Measurements from ENCODE around the gene EPHB4. TPM values are rescaled to one million over a fixed set of nuclear protein-coding genes. Genes with fewer than 3 reads are reported as not detected.

Gene EPHB4
- total RNA-seq: 1 to 10 TPM; 4.1 to 5.9 TPM

DNA sequence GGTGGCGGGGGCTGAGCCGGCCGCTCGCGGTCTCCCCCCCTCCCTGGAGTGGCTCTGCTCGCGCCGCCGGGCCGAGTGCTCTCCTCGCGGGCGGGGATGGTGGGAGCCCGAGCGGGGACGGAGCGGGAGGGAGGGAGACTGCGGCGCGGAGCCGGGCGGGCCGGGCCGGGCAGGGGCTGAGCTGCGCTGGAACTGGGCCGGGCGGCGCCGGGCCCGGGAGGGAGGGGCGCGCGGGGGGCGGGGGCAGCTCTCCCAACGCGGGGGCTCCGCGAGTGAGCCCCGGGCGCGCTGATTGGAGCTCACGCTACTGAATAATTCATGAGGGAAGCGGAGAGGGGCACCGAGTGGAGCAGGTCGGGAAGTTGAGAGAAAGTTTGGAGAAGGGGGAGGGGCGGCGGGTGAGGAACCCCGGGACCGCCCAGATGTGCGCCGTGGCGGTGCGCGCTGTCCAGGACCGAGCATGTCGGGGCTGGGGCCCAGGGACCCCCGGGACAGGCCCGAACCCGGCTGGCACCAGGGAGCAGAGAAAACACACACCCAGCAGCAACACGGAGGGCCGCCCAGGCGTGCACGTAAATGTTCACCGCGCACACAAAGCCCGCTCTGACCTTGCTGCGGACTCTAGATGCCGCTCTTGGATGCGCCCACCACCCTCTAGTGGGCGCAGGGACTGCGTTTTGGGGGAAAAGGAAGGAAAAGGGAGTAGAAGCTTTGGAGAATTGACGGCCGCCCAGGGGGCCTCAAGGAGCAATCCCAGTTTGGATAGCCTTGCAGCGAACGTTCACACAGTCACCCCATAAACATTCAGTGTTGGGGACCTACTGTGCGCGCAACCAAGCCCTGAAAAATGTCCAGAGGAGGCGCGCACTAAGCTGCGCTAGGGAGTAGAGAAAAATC is at the start of gene EPHB4:
Gene EPHB4, minus strand, starts transcription at position 194 of the 897 bp plus-strand sequence. CDS start 493 bp downstream, outside the sequence.
- intact Hi-C loops (cut with DNase I, micrococcal nuclease): no loop called here
- Mint-ChIP-seq H3K4me3 (peak within 1 kb of the TSS; percentile 58), H3K27me3 (peaks cover 27% of the 10 kb centered on the region), H3K4me1 (peaks cover 19% of the 10 kb centered on the region), H3K27ac (no peak within 1 kb of the TSS), H3K9me3 (ENCODE audit: low read depth) (no peaks in the 10 kb centered on the region), H3K36me3 (ENCODE audit: low read depth) (no peaks in the 10 kb centered on the region)
- peak; percentile 61 for ATAC-seq
- ChIA-PET CTCF (interaction anchor here (1.1 to 1.2 kb wide), 2 partner anchors 11 to 104 kb away, joined by 3 to 5 read pairs; no protein-coding TSS in a partner anchor), POLR2A (interaction anchor here (0.5 kb wide), 1 partner anchor 300 kb away, joined by 3 read pairs; no protein-coding TSS in a partner anchor)
- no peak for DNase-seq

DNA sequence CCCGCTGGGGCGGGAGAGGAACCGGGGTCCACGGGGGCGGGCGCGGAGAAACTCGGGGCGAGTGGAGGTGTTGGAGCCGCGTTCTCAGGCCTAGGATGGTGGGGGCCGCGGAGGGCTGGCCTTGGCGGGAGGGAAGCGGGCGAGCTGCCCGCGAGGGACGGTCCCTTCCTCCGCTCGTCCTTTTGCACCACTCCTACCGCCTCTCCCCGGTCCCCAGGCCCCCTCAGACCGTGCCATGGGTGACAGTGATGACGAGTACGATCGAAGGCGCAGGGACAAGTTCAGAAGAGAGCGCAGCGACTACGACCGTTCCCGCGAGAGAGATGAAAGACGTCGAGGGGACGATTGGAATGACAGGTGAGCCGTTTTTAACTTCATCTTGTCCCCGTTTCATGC is 48.0 kb upstream of the EPHB4 start:
- ATAC-seq (peak; percentile 52), DNase-seq (peak; percentile 73)
- H3K4me1 Mint-ChIP-seq: peaks cover 49% of the 10 kb centered on the region

DNA sequence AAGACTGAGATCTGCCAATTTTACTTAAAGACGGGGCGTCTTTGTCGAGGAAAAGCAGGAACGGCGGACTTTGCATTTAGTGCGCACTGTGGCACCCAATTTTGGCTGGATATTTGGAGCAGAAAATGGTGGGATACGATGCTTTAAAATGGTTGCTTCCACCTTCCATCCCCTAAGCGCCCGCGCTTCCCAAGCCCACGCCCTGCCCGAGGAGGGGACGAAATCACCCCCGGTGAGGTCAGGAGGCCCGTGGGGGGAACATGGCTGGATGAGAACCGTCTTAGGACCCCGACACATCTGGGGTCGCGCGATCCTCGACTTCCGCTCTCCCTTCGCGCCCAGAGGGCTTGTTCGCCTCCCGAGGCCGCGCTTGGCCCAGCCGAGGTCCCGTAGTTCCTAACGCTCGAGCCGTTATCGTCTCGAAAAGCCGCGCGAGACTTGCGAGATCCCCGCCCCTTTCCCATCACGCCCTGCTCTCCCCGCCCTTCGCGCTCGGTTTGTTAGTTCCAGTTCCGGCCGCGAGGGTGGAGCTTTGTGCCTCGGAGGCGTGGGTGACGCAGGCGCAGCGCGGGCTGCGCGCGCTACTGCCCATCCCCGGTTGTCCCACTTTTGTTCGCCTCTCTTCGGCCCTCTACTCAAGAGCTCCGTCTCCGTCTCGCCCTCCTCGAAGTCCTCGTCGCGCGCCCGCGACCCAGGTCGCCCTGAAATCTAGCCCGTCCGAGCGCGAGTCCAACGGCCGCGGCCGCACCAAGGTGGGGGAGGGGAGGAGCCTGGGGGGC is 47.4 kb upstream of the EPHB4 start, which contains the start of gene SRRT:
Gene SRRT, plus strand, starts transcription at position 527 of the 779 bp plus-strand sequence. CDS start 488 bp downstream, outside the sequence.
- Mint-ChIP-seq H3K27ac (peak within 1 kb of the TSS; percentile 99), H3K4me1 (peaks cover 45% of the 10 kb centered on the region), H3K4me3 (peak within 1 kb of the TSS; percentile 99), H3K9me3 (ENCODE audit: low read depth) (no peaks in the 10 kb centered on the region), H3K27me3 (no peaks in the 10 kb centered on the region), H3K36me3 (ENCODE audit: low read depth) (peaks cover 70% of the 10 kb centered on the region)
- CTCF ChIA-PET: interaction anchor here (0.6 to 2.8 kb wide), 7 partner anchors 12 to 182 kb away, joined by 3 to 24 read pairs (median 4); partner anchors contain the start of genes POP7, SLC12A9 and UFSP1
- peak; percentile 99 for DNase-seq
- POLR2A ChIA-PET: interaction anchor here (0.6 to 2.8 kb wide), 13 partner anchors 8 to 438 kb away, joined by 3 to 73 read pairs (median 4); partner anchors contain the start of genes FBXO24, MOSPD3, POP7 and PPP1R35
- peak; percentile 95 for ATAC-seq
- intact Hi-C loops (cut with DNase I, micrococcal nuclease): loop anchor here (1.0 to 10.0 kb wide), 18 partner anchors 13 to 1558 kb away; partner anchors contain the start of genes MOSPD3 (in 2 of the 2), POP7 (in 2 of the 2), AP1S1 (in 1 of the 2) and COPS6 (in 1 of the 2)

More for the DNA sequence above, 48.0 kb upstream of the EPHB4 start:
- Mint-ChIP-seq H3K27ac (peak overlapping the region; percentile 99), H3K4me3 (peak overlapping the region; percentile 99), H3K36me3 (ENCODE audit: low read depth) (peaks cover 72% of the 10 kb centered on the region), H3K9me3 (ENCODE audit: low read depth) (no peaks in the 10 kb centered on the region), H3K27me3 (no peaks in the 10 kb centered on the region)
- ChIA-PET CTCF (interaction anchor here (0.6 to 2.8 kb wide), 7 partner anchors 12 to 183 kb away, joined by 3 to 24 read pairs (median 5); partner anchors contain the start of genes POP7, SLC12A9 and UFSP1), POLR2A (interaction anchor here (0.6 to 2.8 kb wide), 13 partner anchors 8 to 439 kb away, joined by 3 to 73 read pairs (median 4); partner anchors contain the start of genes FBXO24, MOSPD3, POP7 and PPP1R35)
- intact Hi-C loops (cut with DNase I, micrococcal nuclease): loop anchor here (1.0 to 10.0 kb wide), 15 partner anchors 12 to 791 kb away; partner anchors contain the start of genes MOSPD3 (in 2 of the 2), COPS6 (in 1 of the 2), GIGYF1 (in 1 of the 2) and GNB2 (in 1 of the 2)

DNA sequence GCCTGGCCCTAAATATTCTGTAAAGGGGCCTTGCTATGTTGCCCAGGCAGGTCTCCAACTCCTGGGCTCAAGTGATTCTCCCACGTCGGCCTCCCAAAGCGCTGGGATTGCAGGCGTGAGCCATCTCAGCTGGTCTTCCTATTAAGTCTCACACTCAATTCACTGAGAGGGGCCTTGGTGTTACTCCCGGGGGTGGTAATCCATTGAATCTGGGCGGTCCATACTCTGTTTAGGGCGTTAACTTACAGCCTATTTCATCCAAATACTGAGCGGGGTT is 46.9 kb upstream of the EPHB4 start:
- no peaks in the 10 kb centered on the region for H3K27me3 Mint-ChIP-seq
- intact Hi-C loops (cut with DNase I, micrococcal nuclease): loop anchor here (1.0 to 10.0 kb wide), 4 partner anchors 167 to 1558 kb away; partner anchors contain the start of genes AP1S1 (in 1 of the 2), COPS6 (in 1 of the 2), ORAI2 (in 1 of the 2) and POP7 (in 1 of the 2)
- no peaks in the 10 kb centered on the region for H3K9me3 Mint-ChIP-seq (ENCODE audit: low read depth)
- ATAC-seq: peak; percentile 1
- CTCF ChIA-PET: interaction anchor here (0.7 kb wide), 1 partner anchor 181 kb away, joined by 3 read pairs; no protein-coding TSS in a partner anchor
- H3K36me3 Mint-ChIP-seq (ENCODE audit: low read depth): peaks cover 66% of the 10 kb centered on the region
- no peak for DNase-seq
- POLR2A ChIA-PET: interaction anchor here (2.0 kb wide), 1 partner anchor 22 kb away, joined by 9 read pairs; the partner anchor contains the start of gene SLC12A9
- H3K27ac Mint-ChIP-seq: peak overlapping the region; percentile 99
- H3K4me3 Mint-ChIP-seq: peak overlapping the region; percentile 99
- peaks cover 43% of the 10 kb centered on the region for H3K4me1 Mint-ChIP-seq

DNA sequence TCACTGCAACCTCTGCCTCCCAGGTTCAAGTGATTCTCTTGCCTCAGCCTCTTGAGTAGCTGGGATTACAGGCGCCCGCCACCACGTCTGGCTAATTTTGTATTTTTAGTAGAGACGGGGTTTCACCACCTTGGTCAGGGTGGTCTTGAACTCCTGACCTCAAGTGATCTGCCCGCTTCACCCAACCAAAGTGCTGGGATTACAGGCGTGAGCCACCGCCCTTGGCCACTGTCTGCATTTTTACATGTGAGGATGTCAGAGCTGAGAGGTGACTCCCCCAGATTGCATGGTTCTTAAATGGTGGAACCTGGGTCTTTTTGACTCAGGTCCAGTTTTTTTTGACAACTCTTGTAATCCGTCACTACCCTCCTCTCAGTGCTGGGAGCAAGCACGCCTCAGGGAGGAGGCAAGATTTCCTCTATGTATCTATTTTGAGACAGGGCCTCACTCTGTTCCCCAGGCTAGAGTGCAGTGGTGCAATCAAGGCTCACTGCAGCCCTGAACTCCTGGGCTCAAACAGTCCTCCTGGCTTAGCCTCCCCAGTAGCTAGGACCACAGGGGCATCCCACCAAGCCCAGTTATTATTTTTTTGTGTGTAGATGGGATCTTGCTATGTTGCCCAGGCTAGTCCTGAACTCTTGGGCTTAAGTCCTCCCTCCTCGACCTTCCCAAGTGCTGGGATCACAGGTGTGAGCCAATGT is 46.4 kb upstream of the EPHB4 start:
- no peaks in the 10 kb centered on the region for H3K9me3 Mint-ChIP-seq (ENCODE audit: low read depth)
- ChIA-PET POLR2A (interaction anchor here (1.0 kb wide), 1 partner anchor 16 kb away, joined by 3 read pairs; the partner anchor contains the start of gene UFSP1), CTCF (interaction anchor here (0.7 kb wide), 1 partner anchor 181 kb away, joined by 3 read pairs; no protein-coding TSS in a partner anchor)
- H3K27me3 Mint-ChIP-seq: no peaks in the 10 kb centered on the region
- DNase-seq: no peak
- peaks cover 63% of the 10 kb centered on the region for H3K36me3 Mint-ChIP-seq (ENCODE audit: low read depth)
- peaks cover 38% of the 10 kb centered on the region for H3K4me1 Mint-ChIP-seq
- intact Hi-C loops (cut with DNase I, micrococcal nuclease): loop anchor here (1.0 to 10.0 kb wide), 4 partner anchors 166 to 1559 kb away; partner anchors contain the start of genes AP1S1 (in 1 of the 2), COPS6 (in 1 of the 2), ORAI2 (in 1 of the 2) and POP7 (in 1 of the 2)
- H3K27ac Mint-ChIP-seq: peak overlapping the region; percentile 99
- ATAC-seq: no peak
- H3K4me3 Mint-ChIP-seq: peak overlapping the region; percentile 99

DNA sequence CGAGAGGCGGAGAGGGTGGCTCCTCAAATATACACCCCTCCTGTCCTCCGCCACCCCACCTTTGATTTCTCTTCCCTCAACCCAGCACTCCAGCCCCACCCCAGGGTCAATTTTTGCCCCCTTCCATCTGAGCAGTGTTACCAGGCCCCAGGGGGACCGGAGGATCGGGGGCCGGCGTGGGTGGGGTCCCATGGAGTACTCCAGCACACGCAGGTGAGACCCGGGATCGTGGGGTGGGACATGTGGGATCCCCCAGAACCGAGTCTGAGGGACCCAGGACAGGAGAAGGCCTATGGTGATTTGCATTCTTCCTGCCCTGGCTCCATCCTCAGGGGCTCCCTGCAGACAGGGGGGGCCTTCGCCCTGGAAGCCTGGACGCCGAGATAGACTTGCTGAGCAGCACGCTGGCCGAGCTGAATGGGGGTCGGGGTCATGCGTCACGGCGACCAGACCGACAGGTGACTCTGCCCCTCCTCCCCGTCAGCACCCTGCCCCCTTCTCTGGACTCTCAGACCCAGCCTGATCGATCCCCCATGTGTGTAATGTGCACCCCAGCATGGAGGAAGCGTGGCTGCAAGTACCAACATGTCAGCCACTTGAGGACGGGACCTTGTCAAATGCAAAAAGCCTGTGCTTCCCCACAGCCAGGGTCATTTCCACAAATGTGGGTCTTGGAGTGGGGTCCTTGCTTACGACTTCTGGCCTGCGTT is 40.6 kb upstream of the EPHB4 start:
- Mint-ChIP-seq H3K9me3 (ENCODE audit: low read depth) (no peaks in the 10 kb centered on the region), H3K27me3 (no peaks in the 10 kb centered on the region), H3K27ac (peak overlapping the region; percentile 76), H3K4me1 (peaks cover 22% of the 10 kb centered on the region), H3K36me3 (ENCODE audit: low read depth) (peaks cover 17% of the 10 kb centered on the region), H3K4me3 (peak overlapping the region; percentile 90)
- DNase-seq (no peak), ATAC-seq (no peak)
- ChIA-PET CTCF (no interaction called here), POLR2A (no interaction called here)
- intact Hi-C loops (cut with DNase I, micrococcal nuclease): loop anchor here in 1 of 2 experiments (1.0 to 2.0 kb wide), 2 partner anchors 16 to 439 kb away; partner anchors contain the start of genes MEPCE, SLC12A9 and ZCWPW1

DNA sequence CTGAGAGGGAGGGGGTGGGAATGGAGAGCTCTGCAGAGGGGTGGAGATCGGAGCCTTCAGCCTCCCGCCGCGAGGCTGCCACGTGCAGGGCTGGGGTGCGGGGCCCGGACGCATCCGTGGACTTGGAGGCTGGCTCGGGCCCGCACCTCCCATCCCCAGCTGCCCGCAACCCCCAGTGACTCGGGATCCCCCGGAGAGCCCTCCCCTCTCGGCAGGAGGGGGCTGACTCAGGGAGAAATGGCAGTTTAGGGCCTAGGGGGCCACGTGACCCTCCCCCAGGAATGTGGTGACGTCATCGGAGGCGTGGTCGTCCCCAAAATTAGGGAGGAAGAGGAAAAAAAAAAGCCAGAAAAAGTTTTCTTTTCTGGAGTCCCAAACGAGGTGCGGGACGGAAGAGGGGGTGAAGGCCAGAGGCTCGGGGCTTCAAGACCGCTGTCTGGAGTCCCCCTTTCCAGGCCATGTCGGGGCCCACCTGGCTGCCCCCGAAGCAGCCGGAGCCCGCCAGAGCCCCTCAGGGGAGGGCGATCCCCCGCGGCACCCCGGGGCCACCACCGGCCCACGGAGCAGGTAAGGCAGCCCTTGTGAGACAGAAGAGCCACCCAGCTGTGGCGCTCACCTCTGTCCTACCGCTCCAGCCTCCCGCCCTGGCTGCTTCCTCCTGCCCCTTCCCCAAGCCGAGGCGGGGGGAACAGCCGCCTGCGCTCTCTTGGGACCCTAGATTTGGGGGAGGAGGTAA is 39.9 kb upstream of the EPHB4 start, which contains the start of gene TRIP6:
Gene TRIP6, plus strand, starts transcription at position 348 of the 736 bp plus-strand sequence. Its CDS starts 111 bp downstream, at position 459.
- H3K4me3 Mint-ChIP-seq: peak within 1 kb of the TSS; percentile 90
- intact Hi-C loops (cut with DNase I, micrococcal nuclease): loop anchor here in 1 of 2 experiments (1.0 to 2.0 kb wide), 2 partner anchors 15 to 438 kb away; partner anchors contain the start of genes MEPCE, SLC12A9 and ZCWPW1
- peak; percentile 84 for DNase-seq
- peak within 1 kb of the TSS; percentile 92 for H3K27ac Mint-ChIP-seq
- peak; percentile 68 for ATAC-seq
- H3K4me1 Mint-ChIP-seq: peaks cover 22% of the 10 kb centered on the region
- no peaks in the 10 kb centered on the region for H3K27me3 Mint-ChIP-seq
- no peaks in the 10 kb centered on the region for H3K9me3 Mint-ChIP-seq (ENCODE audit: low read depth)
- POLR2A ChIA-PET: interaction anchor here (0.6 to 1.1 kb wide), 2 partner anchors 8 to 15 kb away, joined by 3 read pairs; partner anchors contain the start of genes SLC12A9 and SRRT
- H3K36me3 Mint-ChIP-seq (ENCODE audit: low read depth): peaks cover 20% of the 10 kb centered on the region
- CTCF ChIA-PET: no interaction called here

DNA sequence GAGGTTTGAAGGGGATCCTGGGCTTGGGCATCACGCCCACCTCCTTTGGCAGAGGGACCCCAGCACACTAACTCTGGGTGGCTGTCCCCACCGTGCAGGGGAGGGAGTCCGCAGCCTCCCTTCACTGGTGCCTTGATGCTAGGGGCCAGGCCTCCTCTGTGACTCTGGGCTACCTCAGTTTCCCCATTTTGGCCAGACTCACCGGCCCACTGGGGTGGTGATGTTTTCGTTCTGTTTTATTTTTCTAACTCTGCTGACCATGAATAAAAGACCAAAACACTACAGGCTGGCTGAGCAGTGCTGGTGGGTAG is 39.4 kb upstream of the EPHB4 start:
- no peaks in the 10 kb centered on the region for H3K9me3 Mint-ChIP-seq (ENCODE audit: low read depth)
- peak overlapping the region; percentile 92 for H3K27ac Mint-ChIP-seq
- peaks cover 22% of the 10 kb centered on the region for H3K4me1 Mint-ChIP-seq
- no peaks in the 10 kb centered on the region for H3K27me3 Mint-ChIP-seq
- peaks cover 20% of the 10 kb centered on the region for H3K36me3 Mint-ChIP-seq (ENCODE audit: low read depth)
- ATAC-seq: no peak
- CTCF ChIA-PET: no interaction called here
- DNase-seq: no peak
- H3K4me3 Mint-ChIP-seq: peak overlapping the region; percentile 90
- intact Hi-C loops (cut with DNase I, micrococcal nuclease): loop anchor here in 1 of 2 experiments (1.0 to 2.0 kb wide), 2 partner anchors 14 to 438 kb away; partner anchors contain the start of genes MEPCE, SLC12A9 and ZCWPW1
- POLR2A ChIA-PET: interaction anchor here (0.6 to 1.1 kb wide), 2 partner anchors 8 to 14 kb away, joined by 3 read pairs; partner anchors contain the start of genes SLC12A9 and SRRT

Data from activated CD4-positive, alpha-beta T cell treated with anti-CD3 and anti-CD28 coated beads for 36 hours (primary cell).